Mesendoderm (in vitro differentiated cells): Measurements from ENCODE around the gene SCP2.
A peak's percentile ranks its signal among the peaks of the same experiment; 100 is the strongest.

Experiments used
- DNase-seq: peaks from one replicate; pipeline ENCODE4 v3.0.0; 2013
- H2AK5ac ChIP-seq: 2 replicates; pipeline ENCODE4 v1.6.1; 2013; ENCODE audit warnings: low read length, inconsistent platforms
- H2BK120ac ChIP-seq: 2 replicates; pipeline ENCODE4 v1.6.1; 2013; ENCODE audit warnings: low read depth, mild to moderate bottlenecking, low read length, moderate library complexity, mixed read lengths
- H2BK15ac ChIP-seq: replicated peaks from 2 replicates; pipeline ENCODE4 v1.6.1; 2013; ENCODE audit warnings: low read depth, mild to moderate bottlenecking, moderate library complexity
- H2BK5ac ChIP-seq: 2 replicates; pipeline ENCODE4 v1.6.1; 2013; ENCODE audit warnings: low read length, inconsistent platforms
- H3K18ac ChIP-seq: 2 replicates; pipeline ENCODE4 v1.6.1; 2013; ENCODE audit warnings: mild to moderate bottlenecking, low read length, mixed read lengths
- H3K23ac ChIP-seq: one replicate; pipeline ENCODE4 v1.6.1; 2013; ENCODE audit warnings: low read length
- H3K27ac ChIP-seq: 2 replicates; pipeline ENCODE4 v1.5.1; 2013; ENCODE audit warnings: low read depth, mild to moderate bottlenecking, inconsistent platforms, low read length, moderate library complexity
- H3K27me3 ChIP-seq: 2 replicates; pipeline ENCODE4 v1.6.1; 2013; ENCODE audit warnings: low read length, control low read depth, mild to moderate bottlenecking, inconsistent platforms; ENCODE audit not compliant: insufficient read depth, poor library complexity
- H3K36me3 ChIP-seq: 2 replicates; pipeline ENCODE4 v1.6.1; 2013; ENCODE audit warnings: low read length, inconsistent platforms; ENCODE audit not compliant: control insufficient read depth, insufficient read depth
- H3K4ac ChIP-seq: one replicate; pipeline ENCODE4 v1.6.1; 2013; ENCODE audit warnings: low read depth, mild to moderate bottlenecking, low read length, moderate library complexity
- H3K4me1 ChIP-seq: 2 replicates; pipeline ENCODE4 v1.6.1; 2013; ENCODE audit warnings: low read depth, low read length, inconsistent platforms; ENCODE audit not compliant: control insufficient read depth
- H3K4me2 ChIP-seq: 2 replicates; pipeline ENCODE4 v1.6.1; 2013; ENCODE audit warnings: low read length
- H3K4me3 ChIP-seq: 2 replicates; pipeline ENCODE4 v1.5.1; 2013; ENCODE audit warnings: mild to moderate bottlenecking, low read length
- H3K56ac ChIP-seq: one replicate; pipeline ENCODE4 v1.6.1; 2013; ENCODE audit warnings: low read length
- H3K79me1 ChIP-seq: 2 replicates; pipeline ENCODE4 v1.6.1; 2013; ENCODE audit warnings: low read length, inconsistent platforms
- H3K79me2 ChIP-seq: 2 replicates; pipeline ENCODE4 v1.6.1; 2013; ENCODE audit warnings: mild to moderate bottlenecking, low read length; ENCODE audit not compliant: control insufficient read depth, insufficient read depth
- H3K9ac ChIP-seq: 2 replicates; pipeline ENCODE4 v1.6.1; 2013; ENCODE audit warnings: low read length, inconsistent platforms
- H4K5ac ChIP-seq: one replicate; pipeline ENCODE4 v1.6.1; 2013; ENCODE audit warnings: low read length
- H4K8ac ChIP-seq: one replicate; pipeline ENCODE4 v1.6.1; 2013; ENCODE audit warnings: low read depth, mild to moderate bottlenecking, control low read depth, low read length, moderate library complexity
- WGBS: extraction: QIAGEN DNeasy Blood & Tissue Kit; methylation state at CpG from one replicate; pipeline ENCODE4 v1.1.7; 2013; ENCODE audit warnings: low lambda C conversion rate, missing lambda C conversion rate; ENCODE audit not compliant: insufficient coverage; ENCODE audit errors: extremely low coverage; 5-methylcytosine and 5-hydroxymethylcytosine counted together

The SCP2 gene

GRCh38 chr1:53057127-53057526, 130.1 kb downstream of the SCP2 start:
- no peak overlapping the region for H3K9ac ChIP-seq
- no peak overlapping the region for H3K4ac ChIP-seq
- H4K8ac ChIP-seq = no peak overlapping the region
- no peak overlapping the region for H3K56ac ChIP-seq
- H3K79me1 ChIP-seq = no peaks in the 10 kb centered on the region
- no peaks in the 10 kb centered on the region for H3K36me3 ChIP-seq
- no peaks in the 10 kb centered on the region for H3K4me1 ChIP-seq
- H2BK5ac ChIP-seq = no peak overlapping the region
- no peak for DNase-seq
- no peak overlapping the region for H2BK15ac ChIP-seq
- no peaks in the 10 kb centered on the region for H3K79me2 ChIP-seq
- peaks cover 19% of the 10 kb centered on the region for H3K27me3 ChIP-seq
- no CpG with 5 or more reads among the region's 2 CpGs for WGBS
- H4K5ac ChIP-seq = no peak overlapping the region
- no peak overlapping the region for H3K4me3 ChIP-seq
- H3K18ac ChIP-seq = no peak overlapping the region
- no peak overlapping the region for H2AK5ac ChIP-seq
- H2BK120ac ChIP-seq = no peak overlapping the region
- no peak overlapping the region for H3K23ac ChIP-seq
- no peak overlapping the region for H3K4me2 ChIP-seq
- H3K27ac ChIP-seq = no peak overlapping the region

- no peak overlapping the region for H3K4ac ChIP-seq
- peaks cover 35% of the 10 kb centered on the region for H3K27me3 ChIP-seq
- no peak overlapping the region for H3K18ac ChIP-seq
- H2BK15ac ChIP-seq = no peak overlapping the region
- H2BK120ac ChIP-seq = no peak overlapping the region
- H3K4me1 ChIP-seq = no peaks in the 10 kb centered on the region
- H4K8ac ChIP-seq = no peak overlapping the region
- H3K79me2 ChIP-seq = no peaks in the 10 kb centered on the region
- WGBS = no CpG with 5 or more reads among the region's 1 CpG
- H4K5ac ChIP-seq = no peak overlapping the region
- no peak overlapping the region for H2AK5ac ChIP-seq
- H3K9ac ChIP-seq = no peak overlapping the region
- H3K4me2 ChIP-seq = no peak overlapping the region
- H3K27ac ChIP-seq = no peak overlapping the region
- no peaks in the 10 kb centered on the region for H3K36me3 ChIP-seq
- no peak overlapping the region for H3K4me3 ChIP-seq
- no peak overlapping the region for H3K23ac ChIP-seq
- H2BK5ac ChIP-seq = no peak overlapping the region
- no peak for DNase-seq
- H3K79me1 ChIP-seq = no peaks in the 10 kb centered on the region
- H3K56ac ChIP-seq = no peak overlapping the region
These were observed 133.5 kb downstream of the SCP2 start for GRCh38 chr1:53060579-53060978.

- Histone ChIP-seq H3K27ac (no peak overlapping the region), H3K79me1 (no peaks in the 10 kb centered on the region)
These were observed 134.2 kb downstream of the SCP2 start for GRCh38 chr1:53061123-53061858.

GRCh38 chr1:53061859-53062707, 135.0 kb downstream of the SCP2 start, which contains the start of gene PODN:
TSS of gene PODN (plus strand) at chr1:53062213. CDS start at chr1:53069856, 7,643 bp downstream.
- Histone ChIP-seq H4K5ac (no peak within 1 kb of the TSS), H3K18ac (no peak within 1 kb of the TSS), H2BK120ac (no peak within 1 kb of the TSS), H3K4ac (no peak within 1 kb of the TSS), H4K8ac (no peak within 1 kb of the TSS), H3K36me3 (no peaks in the 10 kb centered on the region), H3K4me3 (no peak within 1 kb of the TSS), H2BK5ac (no peak within 1 kb of the TSS), H3K9ac (no peak within 1 kb of the TSS), H3K4me2 (peak within 1 kb of the TSS; percentile 34), H2BK15ac (no peak within 1 kb of the TSS), H3K27me3 (peaks cover 35% of the 10 kb centered on the region), H3K56ac (no peak within 1 kb of the TSS), H3K4me1 (no peaks in the 10 kb centered on the region), H3K27ac (no peak within 1 kb of the TSS), H2AK5ac (no peak within 1 kb of the TSS), H3K23ac (peak within 1 kb of the TSS; percentile 83), H3K79me1 (no peaks in the 10 kb centered on the region), H3K79me2 (no peaks in the 10 kb centered on the region)
- no CpG with 5 or more reads among the region's 73 CpGs for WGBS
- no peak for DNase-seq

More at GRCh38 chr1:53061123-53061858, 134.2 kb downstream of the SCP2 start:
- Histone ChIP-seq H3K4me3 (no peak overlapping the region), H2BK120ac (no peak overlapping the region), H3K4me1 (no peaks in the 10 kb centered on the region), H2AK5ac (no peak overlapping the region), H3K36me3 (no peaks in the 10 kb centered on the region), H2BK15ac (no peak overlapping the region), H3K4me2 (no peak overlapping the region), H3K23ac (peak overlapping the region; percentile 83), H3K79me2 (no peaks in the 10 kb centered on the region), H4K5ac (no peak overlapping the region), H2BK5ac (no peak overlapping the region), H3K9ac (no peak overlapping the region), H3K18ac (no peak overlapping the region), H4K8ac (no peak overlapping the region), H3K4ac (no peak overlapping the region), H3K27me3 (peaks cover 35% of the 10 kb centered on the region), H3K56ac (no peak overlapping the region)
- DNase-seq = no peak
- no CpG with 5 or more reads among the region's 19 CpGs for WGBS

GRCh38 chr1:53062708-53063591, 135.9 kb downstream of the SCP2 start:
- H4K5ac ChIP-seq = no peak overlapping the region
- no peak overlapping the region for H3K18ac ChIP-seq
- no peak for DNase-seq
- H4K8ac ChIP-seq = no peak overlapping the region
- no peaks in the 10 kb centered on the region for H3K36me3 ChIP-seq
- H3K9ac ChIP-seq = no peak overlapping the region
- H3K4ac ChIP-seq = no peak overlapping the region
- H3K23ac ChIP-seq = no peak overlapping the region
- no peak overlapping the region for H3K56ac ChIP-seq
- H3K4me2 ChIP-seq = no peak overlapping the region
- no CpG with 5 or more reads among the region's 61 CpGs for WGBS
- H3K4me3 ChIP-seq = no peak overlapping the region
- H3K27me3 ChIP-seq = peaks cover 35% of the 10 kb centered on the region
- H2BK120ac ChIP-seq = no peak overlapping the region
- no peak overlapping the region for H2AK5ac ChIP-seq
- H2BK5ac ChIP-seq = no peak overlapping the region
- no peak overlapping the region for H3K27ac ChIP-seq
- no peaks in the 10 kb centered on the region for H3K4me1 ChIP-seq
- no peak overlapping the region for H2BK15ac ChIP-seq
- no peaks in the 10 kb centered on the region for H3K79me2 ChIP-seq
- no peaks in the 10 kb centered on the region for H3K79me1 ChIP-seq
